CD8-positive, alpha-beta memory T cell (primary cell): ENCODE results near the gene DST. TPM values are rescaled to one million over a fixed set of nuclear protein-coding genes. Genes with fewer than 3 reads are reported as not detected.
"Not testable (repeated sequence)": the region's sequence is repeated elsewhere in the genome, so short reads cannot be mapped to it uniquely, and the experiment has no call there.

Source experiments
- CTCF ChIA-PET: fragments of 350-600 bp; sonication (Branson Sonifier 250); formaldehyde crosslinking; loops from one replicate; lab custom pipeline; 2021; ENCODE audit warnings: antibody characterized with exemption; lab: Charles Lee
- POLR2A ChIA-PET: fragments of 350-600 bp; sonication (Branson Sonifier 250); formaldehyde crosslinking; loops from one replicate; lab custom pipeline; 2021; ENCODE audit warnings: antibody characterized with exemption; lab: Charles Lee
- DNase-seq, 5 donors: peaks; one replicate each; pipeline versions ENCODE4 v3.0.0 to v3.0.0-alpha.2; 2020 to 2022; ENCODE audit warnings: mixed read lengths in 1 of 5
- H3K27ac ChIP-seq: one replicate; pipeline ENCODE4 v1.7.0; 2013; ENCODE audit warnings: low read depth, mild to moderate bottlenecking, low read length, moderate library complexity
- H3K27me3 ChIP-seq: 2 replicates; pipeline ENCODE4 v1.7.0; 2013; ENCODE audit warnings: low read length, mild to moderate bottlenecking; ENCODE audit not compliant: insufficient read depth, poor library complexity, severe bottlenecking
- H3K36me3 ChIP-seq: 2 replicates; pipeline ENCODE4 v1.7.0; 2013; ENCODE audit warnings: mild to moderate bottlenecking, low read length, moderate library complexity; ENCODE audit not compliant: insufficient read depth
- H3K4me1 ChIP-seq: 2 replicates; pipeline ENCODE4 v1.7.0; 2013; ENCODE audit warnings: mild to moderate bottlenecking, low read length, moderate library complexity; ENCODE audit not compliant: insufficient read depth
- H3K4me3 ChIP-seq: 2 replicates; pipeline ENCODE4 v1.7.0; 2013; ENCODE audit warnings: mild to moderate bottlenecking, low read length
- H3K9me3 ChIP-seq: 2 replicates; pipeline ENCODE4 v1.7.0; 2013; ENCODE audit warnings: mild to moderate bottlenecking, low read length
- H3K27ac Mint-ChIP-seq, 8 donors: one replicate each; pipeline ENCODE4 v1.8.0; 2020 to 2021; ENCODE audit warnings: mixed read lengths in 8 of 8, mild to moderate bottlenecking in 6 of 8, inconsistent platforms in 3 of 8, moderate library complexity in 3 of 8
- H3K27me3 Mint-ChIP-seq, 2 donors: one replicate each; pipeline ENCODE4 v1.8.0; 2020 to 2021; ENCODE audit warnings: mixed read lengths in 2 of 2, mild to moderate bottlenecking in 1 of 2, moderate library complexity in 1 of 2
- H3K36me3 Mint-ChIP-seq, 3 donors: one replicate each; pipeline ENCODE4 v1.8.0; 2020 to 2021; ENCODE audit warnings: mixed read lengths in 3 of 3, inconsistent platforms in 1 of 3, mild to moderate bottlenecking in 1 of 3
- H3K4me1 Mint-ChIP-seq, 3 donors: one replicate each; pipeline ENCODE4 v1.8.0; 2020 to 2021; ENCODE audit warnings: mixed read lengths in 3 of 3, inconsistent platforms in 1 of 3, mild to moderate bottlenecking in 1 of 3
- H3K4me3 Mint-ChIP-seq, 7 donors: one replicate each; pipeline ENCODE4 v1.8.0; 2020 to 2021; ENCODE audit warnings: mixed read lengths in 7 of 7, mild to moderate bottlenecking in 6 of 7, moderate library complexity in 4 of 7, inconsistent platforms in 2 of 7
- H3K9me3 Mint-ChIP-seq, 5 donors: one replicate each; pipeline ENCODE4 v1.8.0; 2020 to 2022; ENCODE audit warnings: mixed read lengths in 5 of 5, mild to moderate bottlenecking in 3 of 5, moderate library complexity in 2 of 5, inconsistent platforms in 1 of 5
- polyA plus RNA-seq: library from polyadenylated mRNA; unstranded; fragments of 300-500 nt; fragmentation: Illumina TruSeq; gene quantifications from one replicate; pipeline ENCODE4 v1.2.3, GENCODE V29; 2021
- total RNA-seq, 2 experiments: library from RNA; stranded (reverse); gene quantifications; one replicate each; pipeline ENCODE4 v1.2.3, GENCODE V29; 2021

The DST gene
- total and polyA plus RNA-seq, 3 experiments from 2014 or later: 0.95 to 1.9 (median 1.7) TPM

DNA sequence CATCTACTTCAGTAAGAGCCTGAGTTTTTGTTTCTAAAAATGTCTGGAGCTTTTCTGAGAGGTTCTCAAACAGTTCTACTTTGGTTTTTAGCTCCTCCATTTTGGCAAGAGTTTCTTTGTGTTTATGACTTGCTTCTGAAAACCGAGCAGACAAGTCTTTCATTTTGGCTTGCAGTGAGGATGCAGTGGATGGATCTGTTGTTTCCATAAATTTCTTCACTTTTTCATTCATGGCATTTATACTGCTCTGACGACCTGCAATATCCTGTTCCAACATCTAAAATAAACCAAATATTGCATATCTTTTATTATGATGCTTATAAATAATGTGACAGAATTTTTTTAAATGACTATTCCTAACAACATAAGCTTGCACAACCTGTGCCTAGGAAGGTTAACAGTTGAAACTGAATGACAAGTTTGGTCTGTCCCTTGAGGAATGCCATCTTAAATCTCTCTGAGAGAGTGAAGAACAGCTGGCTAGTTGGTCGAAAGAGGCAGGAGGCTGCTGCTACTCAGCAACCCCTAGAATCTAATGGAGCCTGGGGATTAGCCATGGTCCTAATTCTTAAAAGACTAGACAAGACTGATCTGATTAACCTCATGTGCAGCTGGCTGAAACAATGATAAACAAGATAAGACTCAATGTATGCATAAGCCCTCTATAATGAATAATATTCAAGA is 69.8 kb downstream of the DST start:
- H3K9me3 Mint-ChIP-seq: peaks cover 0 to 2% (median 0%) of the 10 kb centered on the region in 5 donors
- no peak overlapping the region for H3K27ac Mint-ChIP-seq
- H3K4me1 Mint-ChIP-seq: no peaks in the 10 kb centered on the region
- no peaks in the 10 kb centered on the region for H3K27me3 ChIP-seq
- no peak for DNase-seq
- peaks cover 0 to 4% of the 10 kb centered on the region in 2 donors for H3K27me3 Mint-ChIP-seq
- CTCF ChIA-PET: interaction anchor here (1.6 kb wide), 1 partner anchor 22 kb away, joined by 5 read pairs; no protein-coding TSS in a partner anchor
- no peaks in the 10 kb centered on the region for H3K36me3 ChIP-seq
- H3K4me3 Mint-ChIP-seq: no peak overlapping the region
- H3K4me1 ChIP-seq: no peaks in the 10 kb centered on the region
- H3K27ac ChIP-seq: no peak overlapping the region
- H3K4me3 ChIP-seq: no peak overlapping the region
- H3K36me3 Mint-ChIP-seq: no peaks in the 10 kb centered on the region
- H3K9me3 ChIP-seq: no peaks in the 10 kb centered on the region
- POLR2A ChIA-PET: no interaction called here

DNA sequence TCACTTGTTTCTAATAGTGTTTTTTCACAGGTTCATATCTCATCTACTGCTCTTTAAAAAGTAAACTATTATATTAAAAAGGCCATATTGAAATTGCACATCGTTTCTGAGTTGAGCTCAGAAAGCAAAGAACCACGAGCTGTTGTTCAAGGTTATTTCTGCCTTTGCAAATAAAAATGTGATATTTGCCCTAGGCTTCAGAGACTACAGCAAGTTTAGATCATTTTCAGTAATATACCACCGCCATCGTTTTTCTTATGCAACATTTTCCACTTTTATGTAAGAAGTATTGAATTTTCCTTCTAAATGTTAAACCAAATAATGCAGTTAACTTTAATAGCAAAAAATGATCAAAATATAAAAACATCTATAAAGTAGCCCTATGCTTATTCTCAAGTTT is 71.1 kb downstream of the DST start:
- H3K4me3 ChIP-seq: no peak overlapping the region
- Mint-ChIP-seq H3K27ac (no peak overlapping the region), H3K4me1 (no peaks in the 10 kb centered on the region), H3K4me3 (no peak overlapping the region), H3K27me3 (peaks cover 0 to 4% of the 10 kb centered on the region in 2 donors), H3K9me3 (peaks cover 0 to 2% (median 0%) of the 10 kb centered on the region in 5 donors), H3K36me3 (no peaks in the 10 kb centered on the region)
- no peaks in the 10 kb centered on the region for H3K36me3 ChIP-seq
- H3K27me3 ChIP-seq: no peaks in the 10 kb centered on the region
- CTCF ChIA-PET: interaction anchor here (0.7 kb wide), 1 partner anchor 22 kb away, joined by 3 read pairs; no protein-coding TSS in a partner anchor
- POLR2A ChIA-PET: no interaction called here
- DNase-seq: no peak
- H3K9me3 ChIP-seq: no peaks in the 10 kb centered on the region
- H3K4me1 ChIP-seq: no peaks in the 10 kb centered on the region
- H3K27ac ChIP-seq: no peak overlapping the region

DNA sequence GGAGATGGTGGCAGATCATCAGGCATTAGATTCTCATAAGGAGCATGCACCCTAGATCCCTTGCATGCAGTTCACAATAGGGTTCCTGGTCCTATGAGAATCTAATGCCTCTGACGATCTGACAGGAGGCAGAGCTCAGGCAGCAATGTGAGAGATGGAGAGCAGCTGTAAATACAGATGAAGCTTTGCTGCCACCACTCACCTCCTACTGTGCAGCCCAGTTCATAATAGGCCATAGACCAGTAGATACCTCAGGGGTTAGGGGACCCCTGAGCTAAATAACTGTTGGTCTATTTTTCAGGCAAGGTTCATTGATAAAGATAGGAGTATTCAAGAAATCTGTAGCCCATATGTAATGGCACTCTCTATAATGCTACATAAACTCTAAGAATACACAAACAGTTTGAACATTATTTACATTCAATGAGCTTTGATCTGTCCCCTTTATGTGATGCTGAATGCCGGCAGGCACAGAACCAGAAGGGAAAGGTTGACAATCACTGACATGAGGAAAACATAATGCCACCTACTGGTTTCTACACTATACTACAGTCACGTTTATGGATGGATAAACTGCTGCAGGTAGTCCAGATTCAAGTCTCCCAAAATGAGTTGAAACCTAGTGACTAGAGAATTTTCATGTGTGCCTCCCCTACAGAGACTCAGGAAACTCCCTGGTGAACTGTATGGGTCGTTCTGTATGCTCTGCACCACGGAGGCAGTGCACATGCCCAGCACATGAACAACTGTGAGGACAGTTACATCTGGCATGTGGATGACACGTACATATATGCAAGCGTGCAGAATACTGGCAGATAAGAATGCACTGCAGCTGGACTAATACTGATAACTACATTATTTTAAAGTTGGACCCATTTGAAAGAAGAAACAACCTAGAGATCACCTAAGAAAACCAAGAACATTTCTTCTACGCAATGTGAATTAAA is 72.0 kb downstream of the DST start:
- Histone ChIP-seq H3K9me3 (no peaks in the 10 kb centered on the region), H3K36me3 (no peaks in the 10 kb centered on the region), H3K27ac (no peak overlapping the region), H3K4me1 (no peaks in the 10 kb centered on the region), H3K27me3 (no peaks in the 10 kb centered on the region), H3K4me3 (no peak overlapping the region)
- no peak overlapping the region for H3K27ac Mint-ChIP-seq
- ChIA-PET POLR2A (no interaction called here), CTCF (interaction anchor here (0.7 to 1.0 kb wide), 2 partner anchors 17 to 23 kb away, joined by 3 to 4 read pairs; no protein-coding TSS in a partner anchor)
- no peaks in the 10 kb centered on the region for H3K36me3 Mint-ChIP-seq
- no peak overlapping the region for H3K4me3 Mint-ChIP-seq
- H3K9me3 Mint-ChIP-seq: peaks cover 0 to 2% (median 0%) of the 10 kb centered on the region in 5 donors
- H3K4me1 Mint-ChIP-seq: no peaks in the 10 kb centered on the region
- H3K27me3 Mint-ChIP-seq: peaks cover 2 to 4% of the 10 kb centered on the region in 2 donors
- peak in 1 of 5 donors; percentile 10 for DNase-seq

DNA sequence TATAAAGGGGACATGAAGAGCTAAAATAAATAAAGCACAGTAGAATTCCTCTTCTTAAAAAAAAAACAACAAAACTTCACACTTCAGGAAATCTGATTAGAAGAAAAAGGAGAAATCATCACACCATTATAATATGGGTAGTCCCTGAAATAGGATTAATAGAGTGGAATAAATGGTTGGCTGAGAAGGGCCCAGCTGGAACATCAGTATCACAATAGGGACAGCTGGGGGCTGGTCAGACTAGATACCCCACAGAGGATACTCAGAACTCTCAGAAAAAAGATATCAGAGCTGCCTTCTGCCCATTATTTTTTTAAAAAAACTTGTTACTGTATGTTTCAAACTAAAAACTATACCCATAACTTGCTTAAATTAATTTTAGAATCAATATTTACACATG is 75.2 kb downstream of the DST start:
- Mint-ChIP-seq H3K4me1 (no peaks in the 10 kb centered on the region), H3K27me3 (peaks cover 0 to 2% of the 10 kb centered on the region in 2 donors)
- H3K36me3 ChIP-seq: no peaks in the 10 kb centered on the region

DNA sequence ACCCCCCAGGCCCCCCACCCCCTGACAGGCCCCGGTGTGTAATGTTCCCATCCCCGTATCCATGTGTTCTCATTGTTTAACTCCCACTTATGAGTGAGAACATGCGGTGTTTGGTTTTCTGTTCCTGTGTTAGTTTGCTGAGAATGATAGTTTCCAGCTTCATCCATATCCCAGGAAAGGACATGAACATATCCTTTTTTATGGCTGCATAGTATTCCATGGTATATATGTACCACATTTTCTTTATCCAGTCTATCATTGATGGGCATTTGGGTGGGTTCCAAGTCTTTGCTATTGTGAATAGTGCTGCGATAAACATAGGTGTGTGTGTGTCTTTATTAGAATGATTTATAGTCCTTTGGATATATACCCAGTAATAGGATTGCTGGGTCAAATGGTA is 80.0 kb downstream of the DST start:
- H3K4me1 Mint-ChIP-seq, CTCF ChIA-PET, H3K27me3 ChIP-seq, H3K4me3 Mint-ChIP-seq, H3K27me3 Mint-ChIP-seq, H3K4me1 ChIP-seq, H3K36me3 ChIP-seq, H3K4me3 ChIP-seq, H3K9me3 ChIP-seq, H3K27ac Mint-ChIP-seq, H3K27ac ChIP-seq, H3K36me3 Mint-ChIP-seq, POLR2A ChIA-PET, DNase-seq: not testable (repeated sequence)
- peaks cover 0 to 16% (median 3%) of the 10 kb centered on the region in 5 donors for H3K9me3 Mint-ChIP-seq

More for the DNA sequence above, 75.2 kb downstream of the DST start:
- no peaks in the 10 kb centered on the region for H3K9me3 ChIP-seq
- POLR2A ChIA-PET: no interaction called here
- H3K27ac ChIP-seq: no peak overlapping the region
- CTCF ChIA-PET: no interaction called here
- no peaks in the 10 kb centered on the region for H3K4me1 ChIP-seq
- Mint-ChIP-seq H3K27ac (no peak overlapping the region), H3K4me3 (no peak overlapping the region), H3K9me3 (peaks cover 0 to 14% (median 3%) of the 10 kb centered on the region in 5 donors), H3K36me3 (peaks cover 0 to 8% (median 0%) of the 10 kb centered on the region in 3 donors)
- no peaks in the 10 kb centered on the region for H3K27me3 ChIP-seq
- no peak overlapping the region for H3K4me3 ChIP-seq
- DNase-seq: no peak

DNA sequence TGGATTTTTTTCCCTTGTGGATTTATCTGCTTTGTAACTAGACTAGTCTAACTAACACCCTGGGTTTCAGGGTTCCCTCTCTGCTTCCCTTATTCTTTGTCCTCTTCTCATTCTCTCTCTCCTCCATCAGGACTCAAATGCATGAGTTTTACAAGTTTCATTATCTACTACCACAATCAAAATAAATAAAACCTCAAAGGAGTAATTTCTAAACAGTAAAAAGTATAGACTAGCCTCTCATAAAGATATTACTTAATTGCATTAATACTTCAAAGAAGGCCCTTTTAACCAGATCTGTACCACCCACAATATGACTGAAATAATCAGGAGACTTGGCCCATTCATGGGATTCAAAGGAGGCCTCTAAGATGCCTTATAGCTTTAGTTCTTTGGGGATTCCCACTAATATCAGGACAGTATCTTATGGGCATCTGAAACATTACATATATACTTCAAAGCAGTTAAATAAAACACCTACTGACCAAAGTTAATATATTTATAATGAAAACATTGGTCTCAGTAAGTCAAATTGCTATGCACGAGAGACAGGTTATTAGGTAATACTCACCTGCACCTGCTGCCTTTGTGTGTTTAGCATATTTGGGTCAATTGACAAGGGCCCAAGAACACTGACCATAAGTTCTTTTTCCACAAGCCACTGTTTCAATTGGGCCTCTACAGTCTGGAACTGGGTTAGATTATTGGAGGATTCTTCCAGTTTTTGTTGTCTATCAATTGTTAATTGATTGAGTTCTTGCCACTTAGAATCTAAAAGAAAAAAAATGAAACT is 85.7 kb downstream of the DST start:
- Histone ChIP-seq H3K4me1 (no peaks in the 10 kb centered on the region), H3K27me3 (no peaks in the 10 kb centered on the region), H3K4me3 (no peak overlapping the region), H3K27ac (no peak overlapping the region), H3K9me3 (no peaks in the 10 kb centered on the region), H3K36me3 (no peaks in the 10 kb centered on the region)
- H3K27me3 Mint-ChIP-seq: no peaks in the 10 kb centered on the region
- no peak overlapping the region for H3K27ac Mint-ChIP-seq
- no peaks in the 10 kb centered on the region for H3K4me1 Mint-ChIP-seq
- no peak for DNase-seq
- POLR2A ChIA-PET: no interaction called here
- H3K4me3 Mint-ChIP-seq: no peak overlapping the region
- peaks cover 0 to 3% (median 2%) of the 10 kb centered on the region in 5 donors for H3K9me3 Mint-ChIP-seq
- H3K36me3 Mint-ChIP-seq: peaks cover 0 to 3% (median 0%) of the 10 kb centered on the region in 3 donors
- CTCF ChIA-PET: no interaction called here

DNA sequence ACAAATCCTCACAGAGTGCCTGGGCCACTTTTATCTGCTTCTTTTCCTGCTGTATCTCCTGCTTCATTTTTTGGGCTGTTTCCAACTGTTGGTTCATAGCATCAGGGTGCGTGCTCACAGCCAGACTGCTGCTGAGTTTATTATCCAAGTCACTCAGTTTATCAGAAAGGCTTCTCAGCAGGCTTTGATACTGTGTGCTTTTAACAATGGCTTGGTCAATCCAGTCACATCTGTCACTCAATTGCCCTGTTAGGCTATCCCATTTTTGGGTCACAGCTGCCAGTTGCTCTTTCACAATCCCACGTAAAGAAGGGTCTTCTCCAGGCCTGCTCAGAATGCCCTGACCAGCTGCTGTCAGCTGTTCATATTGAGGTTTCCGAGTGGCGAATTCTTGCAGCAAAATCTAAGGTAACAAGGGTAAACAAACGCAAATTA is 87.2 kb downstream of the DST start:
- H3K27me3 Mint-ChIP-seq: no peaks in the 10 kb centered on the region
- H3K4me1 Mint-ChIP-seq: no peaks in the 10 kb centered on the region
- Histone ChIP-seq H3K4me1 (no peaks in the 10 kb centered on the region), H3K4me3 (no peak overlapping the region), H3K9me3 (no peaks in the 10 kb centered on the region), H3K27me3 (no peaks in the 10 kb centered on the region), H3K36me3 (no peaks in the 10 kb centered on the region), H3K27ac (no peak overlapping the region)
- peaks cover 0 to 3% (median 0%) of the 10 kb centered on the region in 5 donors for H3K9me3 Mint-ChIP-seq
- H3K27ac Mint-ChIP-seq: no peak overlapping the region
- ChIA-PET CTCF (no interaction called here), POLR2A (no interaction called here)
- no peak for DNase-seq
- H3K36me3 Mint-ChIP-seq: peaks cover 0 to 3% (median 0%) of the 10 kb centered on the region in 3 donors
- H3K4me3 Mint-ChIP-seq: no peak overlapping the region
